Fibroblast of skin of back (primary cell): Measurements from ENCODE around the gene PKD2.
"Not testable (repeated sequence)": the region's sequence is repeated elsewhere in the genome, so short reads cannot be mapped to it uniquely, and the experiment has no call there.

Experiments
- DNase-seq: peaks from one replicate; pipeline ENCODE4 v3.0.0-alpha.2; 2013

Gene PKD2

GRCh38 chr4:87986508-87986907 lies 20.9 kb upstream of the PKD2 start:
- no peak for DNase-seq

- DNase-seq, result no peak
Measured at GRCh38 chr4:87989765-87990164, 17.7 kb upstream of the PKD2 start.

GRCh38 chr4:87995435-87995834 lies 12.0 kb upstream of the PKD2 start:
- no peak for DNase-seq

GRCh38 chr4:87999191-87999691 lies 8.2 kb upstream of the PKD2 start:
- not testable (repeated sequence) for DNase-seq

GRCh38 chr4:88001871-88002270 lies 5.6 kb upstream of the PKD2 start:
- DNase-seq, result no peak

GRCh38 chr4:88002786-88003185 lies 4.6 kb upstream of the PKD2 start:
- no peak for DNase-seq

GRCh38 chr4:88003261-88003660 lies 4.2 kb upstream of the PKD2 start:
- no peak for DNase-seq

- DNase-seq, result peak; percentile 89
Measured at GRCh38 chr4:88005076-88005475, 2.4 kb upstream of the PKD2 start.

GRCh38 chr4:88005946-88006345 lies 1.5 kb upstream of the PKD2 start:
- no peak for DNase-seq

- DNase-seq, result no peak
Measured at GRCh38 chr4:88006956-88007303, 505 bp upstream of the PKD2 start.

GRCh38 chr4:88008122-88008742 lies 797 bp downstream of the PKD2 start:
- peak; percentile 63 for DNase-seq

- DNase-seq, result peak; percentile 83
Measured at GRCh38 chr4:88008743-88009171, 1.3 kb downstream of the PKD2 start.

- no peak for DNase-seq
Measured at GRCh38 chr4:88009871-88010270, 2.4 kb downstream of the PKD2 start.

GRCh38 chr4:88010966-88011365 lies 3.5 kb downstream of the PKD2 start:
- peak; percentile 62 for DNase-seq

- no peak for DNase-seq
Measured at GRCh38 chr4:88012647-88013046, 5.2 kb downstream of the PKD2 start.

GRCh38 chr4:88014386-88014905 lies 7.0 kb downstream of the PKD2 start:
- DNase-seq, result no peak

GRCh38 chr4:88015659-88016295 lies 8.3 kb downstream of the PKD2 start:
- no peak for DNase-seq

- peak; percentile 97 for DNase-seq
Measured at GRCh38 chr4:88017516-88018297, 10.3 kb downstream of the PKD2 start.

- no peak for DNase-seq
Measured at GRCh38 chr4:88018466-88018865, 11.0 kb downstream of the PKD2 start.

GRCh38 chr4:88021824-88022223 lies 14.4 kb downstream of the PKD2 start:
- no peak for DNase-seq

- DNase-seq, result no peak
Measured at GRCh38 chr4:88022289-88022688, 14.9 kb downstream of the PKD2 start.

GRCh38 chr4:88025868-88026661 lies 18.6 kb downstream of the PKD2 start:
- not testable (repeated sequence) for DNase-seq
